DMS79 treated with DMSO at 0.1 percent for 48 hours (cell line): ENCODE measurements around the gene DOCK10.

Source experiments
- DNase-seq: peaks from one replicate; lab custom pipeline; 2025; lab: John Stamatoyannopoulos, UW

The DOCK10 gene

GRCh38 chr2:224776795-224777558, 265.3 kb downstream of the DOCK10 start:
- DNase-seq = no peak

- DNase-seq = no peak
Measured at GRCh38 chr2:224775647-224776046, 266.6 kb downstream of the DOCK10 start.

DNA sequence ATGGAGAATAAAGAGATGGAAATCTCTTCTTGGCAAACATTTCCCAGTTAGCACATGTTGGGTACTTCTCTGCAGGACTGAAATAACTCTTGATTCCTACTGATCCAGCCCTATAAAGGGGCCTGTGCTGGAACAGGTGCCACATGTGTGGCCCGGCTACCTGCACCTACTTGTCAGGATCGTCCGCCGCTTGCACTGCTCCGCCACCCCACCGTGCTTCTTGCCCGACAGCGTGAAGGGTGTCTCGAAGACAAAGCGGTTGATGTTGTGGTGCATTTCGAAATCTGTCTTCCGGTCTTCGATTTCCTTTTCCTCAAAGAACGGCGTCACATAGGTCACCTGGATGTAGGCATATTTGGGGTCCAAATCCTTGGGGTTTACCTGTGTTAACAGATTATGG, 267.5 kb downstream of the DOCK10 start:
- no peak for DNase-seq

- no peak for DNase-seq
Measured at GRCh38 chr2:224772494-224772893, 269.8 kb downstream of the DOCK10 start.

- DNase-seq = no peak
Measured at GRCh38 chr2:224769489-224769888, 272.8 kb downstream of the DOCK10 start.

GRCh38 chr2:224764565-224765236, 277.6 kb downstream of the DOCK10 start:
- no peak for DNase-seq

- no peak for DNase-seq
Measured at GRCh38 chr2:224757934-224758548, 284.2 kb downstream of the DOCK10 start.

- no peak for DNase-seq
Measured at GRCh38 chr2:224753743-224754540, 288.3 kb downstream of the DOCK10 start.

- no peak for DNase-seq
Measured at GRCh38 chr2:224751996-224752698, 290.1 kb downstream of the DOCK10 start.

DNA sequence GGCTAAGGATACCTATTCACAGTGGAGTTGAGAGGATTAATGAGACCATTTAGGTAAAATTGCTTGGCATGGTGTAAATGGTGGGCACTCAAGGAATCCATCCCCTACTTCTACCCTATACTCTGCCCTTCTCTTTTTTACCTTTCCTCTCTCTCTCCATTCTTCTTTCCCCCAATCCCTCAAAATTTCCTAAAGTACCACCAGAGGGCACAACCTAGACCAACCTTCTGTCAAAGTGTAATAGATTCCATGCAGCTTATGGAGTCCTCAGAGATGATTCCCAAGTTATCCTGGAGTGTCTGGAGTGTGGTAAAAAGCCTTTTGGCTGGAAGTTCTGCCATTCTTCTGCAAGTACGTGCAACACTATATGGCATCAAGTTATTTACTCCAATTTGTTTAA, 293.1 kb downstream of the DOCK10 start:
- no peak for DNase-seq

DNA sequence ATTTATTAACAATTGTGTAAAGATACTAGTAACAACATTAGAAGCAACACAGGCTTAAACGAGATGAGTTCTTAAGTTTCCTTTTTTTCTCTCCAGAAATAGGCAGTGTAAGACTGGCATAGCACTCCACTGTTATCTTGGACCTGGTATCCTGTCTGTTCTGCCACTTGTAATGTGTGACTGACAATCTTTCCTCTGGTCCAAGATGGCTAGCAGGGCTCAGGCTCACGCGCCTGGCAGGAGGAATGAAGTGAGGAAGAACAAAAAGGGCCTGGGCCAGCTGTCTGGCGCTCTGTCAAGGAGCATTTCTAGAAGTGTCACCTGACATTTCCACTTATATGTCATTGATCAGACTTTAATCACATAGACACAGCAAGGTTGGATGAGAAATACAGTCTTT, 294.5 kb downstream of the DOCK10 start:
- DNase-seq = no peak

DNA sequence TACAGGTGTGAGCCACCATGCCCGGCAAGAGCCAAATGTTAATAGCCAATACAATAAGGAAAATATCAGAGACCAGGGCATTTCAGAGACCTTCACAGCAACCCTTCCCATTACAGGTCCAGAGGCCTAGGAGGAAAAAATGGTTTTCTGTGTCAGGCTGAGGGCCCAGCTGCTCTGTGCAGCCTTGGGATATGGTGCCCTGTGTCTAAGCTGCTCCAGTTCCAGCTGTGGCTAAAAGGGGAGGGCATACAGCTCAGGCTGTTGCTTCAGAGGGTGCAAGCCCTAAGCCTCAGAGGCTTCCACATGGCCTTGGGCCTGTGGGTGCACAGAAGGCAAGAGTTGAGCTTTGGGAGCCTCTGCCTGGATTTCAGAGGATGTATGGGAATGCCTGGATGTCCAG, 306.0 kb downstream of the DOCK10 start:
- DNase-seq = no peak

DNA sequence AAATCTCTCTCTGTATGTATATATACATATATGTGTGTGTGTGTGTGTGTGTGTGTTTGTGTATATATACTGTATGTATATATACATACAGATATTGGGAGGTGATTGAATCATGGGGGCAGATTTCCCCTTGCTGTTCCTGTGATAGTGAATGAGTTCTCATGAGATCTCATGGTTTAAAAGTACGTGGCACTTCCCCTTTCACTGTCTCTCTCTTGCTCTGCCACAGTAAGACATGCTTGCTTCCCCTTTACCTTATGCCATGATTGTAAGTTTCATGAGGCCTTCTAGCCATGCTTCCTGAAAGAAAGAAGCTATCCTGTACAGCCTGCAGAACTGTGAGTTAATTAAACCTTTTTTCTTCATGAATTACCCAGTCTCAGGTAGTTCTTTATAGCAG, 307.3 kb downstream of the DOCK10 start:
- no peak for DNase-seq

GRCh38 chr2:224731665-224732064, 310.6 kb downstream of the DOCK10 start:
- DNase-seq = no peak

DNA sequence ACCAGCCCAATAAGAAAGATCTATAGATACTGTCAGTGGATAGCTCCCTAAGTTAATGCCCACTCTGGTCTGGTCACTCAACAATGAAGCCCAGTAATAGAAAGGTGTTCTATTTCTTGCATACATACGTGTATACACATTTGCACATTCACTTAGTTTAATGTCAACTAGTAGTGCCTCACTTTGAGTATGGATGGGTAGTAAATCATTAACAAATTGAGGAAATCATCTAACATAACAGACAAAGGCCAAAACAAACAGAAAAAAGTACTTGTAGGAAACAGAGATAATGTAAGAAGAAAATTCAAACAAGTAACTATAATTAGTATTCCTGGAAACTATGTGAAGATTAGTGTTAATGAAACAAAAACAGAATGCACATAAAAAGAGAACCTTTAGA, 312.8 kb downstream of the DOCK10 start:
- no peak for DNase-seq

DNA sequence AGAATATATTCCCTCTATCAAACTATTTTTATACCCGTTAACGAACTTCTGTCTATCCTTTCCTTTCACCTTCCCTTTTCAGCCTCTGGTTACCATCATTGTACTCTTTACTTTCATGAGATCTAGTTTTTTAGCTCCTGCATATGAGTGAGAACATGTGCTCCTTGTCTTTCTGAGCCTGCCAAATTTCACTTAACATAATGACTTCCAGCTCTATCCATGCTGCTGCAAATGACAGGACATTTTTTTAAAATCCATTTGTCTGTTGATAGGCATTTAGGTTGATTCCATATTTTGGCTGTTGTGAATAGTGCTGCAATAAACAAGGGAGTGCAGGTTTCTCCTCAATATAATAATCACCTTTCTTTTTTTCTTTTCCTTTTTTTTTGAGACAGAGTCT, 317.9 kb downstream of the DOCK10 start:
- no peak for DNase-seq

- DNase-seq = no peak
Measured at GRCh38 chr2:224723586-224724217, 318.6 kb downstream of the DOCK10 start.

GRCh38 chr2:224722770-224723169, 319.5 kb downstream of the DOCK10 start:
- no peak for DNase-seq

DNA sequence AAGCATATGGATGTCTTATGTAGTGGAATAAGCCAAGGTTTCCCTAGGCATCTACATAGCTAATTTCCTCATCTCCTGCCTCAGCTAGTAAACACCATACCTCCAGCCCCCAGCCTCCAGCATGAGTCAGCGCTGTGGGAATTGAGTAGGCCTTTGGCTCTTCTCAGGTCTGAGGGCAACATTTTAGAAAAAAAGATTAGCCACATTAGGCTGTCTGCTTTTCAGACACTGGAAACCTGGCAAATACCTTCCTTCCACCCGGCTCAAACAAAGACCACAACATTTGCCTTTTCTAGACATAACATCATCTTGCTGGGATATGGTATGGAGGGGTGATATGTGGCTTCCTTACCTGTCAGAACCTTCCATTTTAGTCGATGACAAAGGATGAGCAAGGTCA, 320.0 kb downstream of the DOCK10 start:
- DNase-seq = no peak

DNA sequence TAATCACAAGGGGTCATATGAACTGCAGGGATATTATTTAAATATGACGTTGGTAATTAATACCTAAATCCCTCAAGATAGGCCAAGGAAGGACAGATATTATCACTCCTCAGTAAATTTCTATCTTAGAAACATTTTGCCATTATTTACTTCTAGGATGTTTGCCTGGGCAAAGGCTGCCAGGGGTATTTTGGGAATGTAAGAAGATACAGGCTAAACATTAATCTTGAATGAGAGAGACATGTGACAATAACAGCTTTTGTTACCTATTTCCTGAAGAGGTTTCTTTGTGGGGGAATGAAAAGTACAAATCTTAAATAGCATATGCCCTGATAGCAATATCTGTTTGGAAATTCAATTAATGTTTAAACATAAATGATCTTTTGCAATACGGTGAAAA, 325.3 kb downstream of the DOCK10 start:
- no peak for DNase-seq

GRCh38 chr2:224716201-224716600, 326.1 kb downstream of the DOCK10 start, which contains the start of gene CCDC195:
Gene CCDC195 (minus strand): TSS chr2:224716365. CDS start chr2:224716365, 0 bp downstream.
- DNase-seq = no peak
